ENCODE results near the gene STAT5B. TPM values are rescaled to one million over a fixed set of nuclear protein-coding genes. Genes with fewer than 3 reads are reported as not detected.
"Not testable (repeated sequence)": the region's sequence is repeated elsewhere in the genome, so short reads cannot be mapped to it uniquely, and the experiment has no call there.

Gene STAT5B
- 46.3 and 46.8 TPM in 2 replicates for total RNA-seq

DNA sequence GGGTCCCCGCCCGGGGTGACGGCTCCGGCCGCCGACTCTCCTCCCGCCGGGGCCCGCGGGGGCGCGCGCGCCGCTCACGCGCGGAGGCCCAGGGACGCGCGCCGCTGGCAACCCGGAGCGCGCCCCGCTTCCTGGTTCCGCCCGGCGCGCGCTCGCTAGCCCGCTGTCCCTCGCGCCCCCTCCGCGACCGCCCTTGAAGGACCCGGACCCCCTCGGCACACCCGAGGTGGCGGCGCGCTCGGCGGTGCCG is at the start of gene STAT5B:
Gene STAT5B (minus strand): TSS at position 33 of the 250 bp plus-strand sequence. CDS start 44,264 bp downstream, outside the sequence.
- peak; percentile 78 for DNase-seq

GRCh38 chr17:42325026-42325425 is 48.8 kb upstream of the STAT5B start:
- peak; percentile 82 for DNase-seq

GRCh38 chr17:42323268-42323773 is 47.1 kb upstream of the STAT5B start:
- no peak for DNase-seq

GRCh38 chr17:42322382-42323267 is 46.4 kb upstream of the STAT5B start:
- DNase-seq, result peak; percentile 98

- no peak for DNase-seq
Measured at GRCh38 chr17:42321555-42321954, 45.4 kb upstream of the STAT5B start.

- not testable (repeated sequence) for DNase-seq
Measured at GRCh38 chr17:42317967-42318366, 41.8 kb upstream of the STAT5B start.

GRCh38 chr17:42317266-42317845 is 41.2 kb upstream of the STAT5B start:
- no peak for DNase-seq

GRCh38 chr17:42316755-42317154 is 40.6 kb upstream of the STAT5B start:
- DNase-seq, result no peak

DNA sequence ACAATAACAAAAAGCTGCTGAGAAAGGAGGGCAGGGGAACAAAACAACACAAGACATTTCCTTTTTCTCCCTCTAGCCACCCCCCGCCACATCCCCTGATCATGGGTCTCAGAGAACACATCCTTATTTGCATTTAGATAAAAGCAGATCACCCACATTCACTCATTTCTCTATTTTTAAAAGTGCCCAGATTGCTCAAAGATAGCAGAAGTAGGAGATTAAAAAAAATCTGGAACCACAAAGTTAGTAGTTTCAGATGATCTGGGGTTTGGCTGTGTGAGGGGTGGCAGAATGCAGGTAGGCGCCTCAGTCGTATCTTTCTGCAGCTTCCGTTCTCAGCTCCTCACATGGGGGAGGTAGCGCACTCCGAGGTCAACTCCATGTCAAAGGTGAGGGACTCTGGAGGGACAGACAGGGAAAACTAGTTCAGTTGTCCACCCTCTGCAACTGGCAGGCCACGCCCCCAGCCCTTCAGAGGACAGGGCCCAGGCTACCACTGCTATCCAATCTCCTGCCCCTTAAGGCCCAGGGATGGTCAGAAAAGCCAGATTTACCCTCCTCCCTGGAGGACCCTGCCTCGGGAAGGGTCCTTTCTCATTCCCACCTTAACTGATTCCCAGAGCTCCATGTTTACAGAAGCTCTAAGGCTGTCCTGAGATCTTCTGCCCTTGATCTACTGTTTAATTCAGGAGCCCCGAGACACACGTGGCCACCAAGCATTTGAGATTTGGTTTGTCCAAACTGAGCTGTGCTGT is 39.4 kb upstream of the STAT5B start:
- no peak for DNase-seq

DNA sequence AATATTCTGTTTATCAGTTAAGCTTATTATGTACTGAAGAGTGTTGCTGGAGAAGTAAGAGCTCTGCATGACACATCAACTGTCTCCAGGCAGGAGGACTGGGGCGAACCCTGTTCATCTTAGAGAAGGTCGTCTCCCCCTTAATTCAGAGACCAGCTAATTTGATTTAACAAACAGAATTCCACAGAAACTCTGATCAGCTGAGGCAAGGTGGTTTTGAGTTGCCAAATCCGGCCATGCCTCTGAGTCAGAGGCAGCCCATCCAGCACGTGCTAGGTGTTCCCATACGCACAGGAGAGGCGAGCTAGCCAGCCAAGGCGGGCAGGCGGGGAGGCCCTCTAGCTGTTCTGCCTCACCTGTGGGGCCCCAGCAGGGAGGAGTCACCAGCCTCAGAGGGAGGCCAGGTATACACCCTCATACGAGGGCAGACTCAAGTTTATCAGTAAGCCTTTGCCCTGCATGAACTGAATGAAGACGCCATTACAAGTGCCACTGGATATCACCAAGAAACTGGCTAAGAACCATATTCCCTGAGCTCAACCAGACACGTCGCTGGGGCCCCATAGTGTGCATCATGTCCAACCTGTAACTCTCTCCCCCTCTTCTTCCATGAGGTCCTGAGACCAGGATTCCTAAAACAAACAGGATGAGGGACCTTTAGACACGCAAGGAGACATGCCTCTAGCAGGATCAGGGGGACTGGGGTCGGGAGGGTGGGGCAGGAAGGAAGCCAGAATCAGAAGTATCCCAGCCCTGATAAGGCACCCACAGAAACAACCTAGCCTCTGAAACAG is 37.8 kb upstream of the STAT5B start:
- DNase-seq, result no peak

- DNase-seq, result no peak
Measured at GRCh38 chr17:42313389-42313772, 37.2 kb upstream of the STAT5B start.

- DNase-seq, result peak; percentile 90
Measured at GRCh38 chr17:42312285-42313130, 36.3 kb upstream of the STAT5B start.

- DNase-seq, result no peak
Measured at GRCh38 chr17:42312035-42312284, 35.8 kb upstream of the STAT5B start.

DNA sequence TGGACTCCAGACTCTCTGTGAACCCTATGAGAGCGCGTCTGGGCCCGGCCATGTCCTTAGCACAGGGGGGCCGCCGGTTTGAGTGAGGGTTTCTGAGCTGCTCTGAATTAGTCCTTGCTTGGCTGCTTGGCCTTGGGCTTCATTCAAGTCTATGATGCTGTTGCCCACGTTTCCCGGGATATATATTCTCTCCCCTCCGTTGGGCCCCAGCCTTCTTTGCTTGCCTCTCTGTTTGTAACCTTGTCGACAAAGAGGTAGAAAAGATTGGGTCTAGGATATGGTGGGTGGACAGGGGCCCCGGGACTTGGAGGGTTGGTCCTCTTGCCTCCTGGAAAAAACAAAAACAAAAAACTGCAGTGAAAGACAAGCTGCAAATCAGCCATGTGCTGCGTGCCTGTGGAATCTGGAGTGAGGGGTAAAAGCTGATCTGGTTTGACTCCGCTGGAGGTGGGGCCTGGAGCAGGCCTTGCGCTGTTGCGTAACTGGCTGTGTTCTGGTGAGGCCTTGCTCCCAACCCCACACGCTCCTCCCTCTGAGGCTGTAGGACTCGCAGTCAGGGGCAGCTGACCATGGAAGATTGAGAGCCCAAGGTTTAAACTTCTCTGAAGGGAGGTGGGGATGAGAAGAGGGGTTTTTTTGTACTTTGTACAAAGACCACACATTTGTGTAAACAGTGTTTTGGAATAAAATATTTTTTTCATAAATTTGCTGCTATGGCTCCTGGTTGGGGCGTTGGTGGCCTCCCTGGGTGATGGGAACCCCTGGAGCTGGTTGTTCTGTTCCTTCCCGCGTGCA is 35.2 kb upstream of the STAT5B start:
- no peak for DNase-seq

DNA sequence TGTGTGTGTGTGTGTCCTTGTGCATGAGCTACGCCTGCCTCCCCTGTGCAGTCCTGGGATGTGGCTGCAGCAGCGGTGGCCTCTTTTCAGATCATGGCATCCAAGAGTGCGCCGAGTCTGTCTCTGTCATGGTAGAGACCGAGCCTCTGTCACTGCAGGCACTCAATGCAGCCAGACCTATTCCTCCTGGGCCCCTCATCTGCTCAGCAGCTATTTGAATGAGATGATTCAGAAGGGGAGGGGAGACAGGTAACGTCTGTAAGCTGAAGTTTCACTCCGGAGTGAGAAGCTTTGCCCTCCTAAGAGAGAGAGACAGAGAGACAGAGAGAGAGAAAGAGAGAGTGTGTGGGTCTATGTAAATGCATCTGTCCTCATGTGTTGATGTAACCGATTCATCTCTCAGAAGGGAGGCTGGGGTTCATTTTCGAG is 34.6 kb upstream of the STAT5B start:
- DNase-seq, result no peak

- DNase-seq, result no peak
Measured at GRCh38 chr17:42309986-42310786, 34.0 kb upstream of the STAT5B start.

- no peak for DNase-seq
Measured at GRCh38 chr17:42309142-42309541, 33.0 kb upstream of the STAT5B start.

- no peak for DNase-seq
Measured at GRCh38 chr17:42308446-42308845, 32.3 kb upstream of the STAT5B start.

- DNase-seq, result no peak
Measured at GRCh38 chr17:42307362-42307927, 31.3 kb upstream of the STAT5B start.

DNA sequence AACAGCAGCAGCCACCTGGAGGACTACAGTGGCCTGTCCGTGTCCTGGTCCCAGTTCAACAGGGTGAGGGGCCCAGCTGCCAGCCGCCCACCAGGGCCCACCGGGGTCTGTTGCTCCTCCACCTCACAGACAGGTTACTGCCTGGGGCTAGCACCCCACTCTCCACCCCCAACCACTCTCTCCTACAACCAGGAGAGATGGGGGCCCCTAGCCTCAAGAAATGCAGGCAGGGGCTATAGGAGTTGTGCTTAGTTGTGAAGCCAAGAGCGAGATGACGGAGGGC is 30.1 kb upstream of the STAT5B start:
- DNase-seq, result no peak
